Hepatocyte (in vitro differentiated cells): Measurements from ENCODE around the gene MTCH2. TPM values are rescaled to one million over a fixed set of nuclear protein-coding genes. Genes with fewer than 3 reads are reported as not detected.
"Not testable (repeated sequence)": the region's sequence is repeated elsewhere in the genome, so short reads cannot be mapped to it uniquely, and the experiment has no call there.

ENCODE experiments used
- DNase-seq: peaks from one replicate; pipeline ENCODE4 v3.0.0-alpha.2; 2016; ENCODE audit warnings: low spot score
- H2AFZ ChIP-seq: fragments of 200-600 bp; sonication (generic); 2 replicates; pipeline ENCODE4 v1.6.0; 2016; ENCODE audit warnings: antibody characterized with exemption, mild to moderate bottlenecking
- H3K27ac ChIP-seq: fragments of 200-600 bp; sonication (generic); 2 replicates; pipeline ENCODE4 v1.5.1; 2016; ENCODE audit warnings: mild to moderate bottlenecking
- H3K27me3 ChIP-seq: fragments of 200-600 bp; sonication (generic); 2 replicates; pipeline ENCODE4 v1.6.1; 2016
- H3K36me3 ChIP-seq: fragments of 200-600 bp; sonication (generic); replicated peaks from 2 replicates; pipeline ENCODE4 v1.5.1; 2016; ENCODE audit warnings: low read depth; ENCODE audit not compliant: insufficient read depth
- H3K4me1 ChIP-seq: fragments of 200-600 bp; sonication (generic); 2 replicates; pipeline ENCODE4 v1.5.1; 2016; ENCODE audit warnings: mild to moderate bottlenecking, moderate library complexity; ENCODE audit not compliant: insufficient read depth
- H3K4me2 ChIP-seq: fragments of 200-600 bp; sonication (generic); 2 replicates; pipeline ENCODE4 v1.6.0; 2016
- H3K4me3 ChIP-seq: fragments of 200-600 bp; sonication (generic); 2 replicates; pipeline ENCODE4 v1.5.1; 2016; ENCODE audit warnings: mild to moderate bottlenecking
- H3K79me2 ChIP-seq: fragments of 200-600 bp; sonication (generic); 2 replicates; pipeline ENCODE4 v1.6.0; 2017; ENCODE audit warnings: mild to moderate bottlenecking
- H3K9me2 ChIP-seq: fragments of 200-600 bp; sonication (generic); replicated peaks from 2 replicates; pipeline ENCODE4 v1.6.0; 2017; ENCODE audit warnings: mild to moderate bottlenecking; ENCODE audit not compliant: insufficient read depth
- H3K9me3 ChIP-seq: fragments of 200-600 bp; sonication (generic); 2 replicates; pipeline ENCODE4 v1.5.1; 2016; ENCODE audit warnings: low read depth, mild to moderate bottlenecking
- H4K20me1 ChIP-seq: fragments of 200-600 bp; sonication (generic); 2 replicates; pipeline ENCODE4 v1.6.0; 2016; ENCODE audit warnings: mild to moderate bottlenecking; ENCODE audit not compliant: insufficient read depth, poor library complexity, severe bottlenecking
- CTCF ChIP-seq: fragments of 200-600 bp; sonication (generic); IDR thresholded peaks from 2 replicates; pipeline ENCODE4 v1.5.1; 2016; ENCODE audit warnings: antibody characterized with exemption, mild to moderate bottlenecking; ENCODE audit not compliant: poor library complexity
- EZH2 ChIP-seq: fragments of 200-600 bp; sonication (generic); IDR thresholded peaks from 2 replicates; pipeline ENCODE4 v1.6.1; 2016; ENCODE audit warnings: antibody characterized with exemption, mild to moderate bottlenecking, borderline replicate concordance
- EZH2phosphoT487 ChIP-seq: fragments of 200-600 bp; sonication (generic); IDR thresholded peaks from one replicate; pipeline ENCODE4 v1.6.1; 2018; ENCODE audit warnings: antibody characterized with exemption, mild to moderate bottlenecking, low read depth, moderate library complexity; ENCODE audit not compliant: unreplicated experiment, severe bottlenecking
- WGBS: methylation state at CpG from one replicate; pipeline ENCODE4 v1.1.6; 2016; ENCODE audit warnings: low lambda C conversion rate; ENCODE audit errors: missing lambda C conversion rate; 5-methylcytosine and 5-hydroxymethylcytosine counted together
- polyA plus RNA-seq: library from polyadenylated mRNA; unstranded; fragments of >200 nt; fragmentation: Nextera tagmentation; extraction: Ambion mirVana; gene quantifications from 2 replicates; pipeline ENCODE4 v1.2.1, GENCODE V29; 2016
- total RNA-seq: library from RNA; depleted of rRNA; stranded (reverse); fragments of >200 nt; gene quantifications from 2 replicates; pipeline ENCODE4 v1.2.3, GENCODE V29; 2014

The MTCH2 gene
- total and polyA plus RNA-seq, 2 experiments from 2014 or later: 96.1 to 171 TPM

- WGBS: 92% methylated on average over 4 of the region's 4 CpGs
- H3K27ac ChIP-seq: peak overlapping the region; percentile 56
- H3K4me1 ChIP-seq: peaks cover 5% of the 10 kb centered on the region
- no peaks in the 10 kb centered on the region for H3K9me2 ChIP-seq
- no peaks in the 10 kb centered on the region for H3K27me3 ChIP-seq
- H3K4me3 ChIP-seq: no peak overlapping the region
- TF ChIP-seq CTCF: no peak
- no peak for TF ChIP-seq EZH2
- no peak for TF ChIP-seq EZH2phosphoT487
- H2AFZ ChIP-seq: no peak overlapping the region
- no peaks in the 10 kb centered on the region for H4K20me1 ChIP-seq
- H3K4me2 ChIP-seq: no peak overlapping the region
- no peak for DNase-seq
- no peaks in the 10 kb centered on the region for H3K9me3 ChIP-seq
- no peaks in the 10 kb centered on the region for H3K36me3 ChIP-seq
- no peaks in the 10 kb centered on the region for H3K79me2 ChIP-seq
Observed at GRCh38 chr11:47688111-47688510, 45.8 kb upstream of the MTCH2 start.

DNA sequence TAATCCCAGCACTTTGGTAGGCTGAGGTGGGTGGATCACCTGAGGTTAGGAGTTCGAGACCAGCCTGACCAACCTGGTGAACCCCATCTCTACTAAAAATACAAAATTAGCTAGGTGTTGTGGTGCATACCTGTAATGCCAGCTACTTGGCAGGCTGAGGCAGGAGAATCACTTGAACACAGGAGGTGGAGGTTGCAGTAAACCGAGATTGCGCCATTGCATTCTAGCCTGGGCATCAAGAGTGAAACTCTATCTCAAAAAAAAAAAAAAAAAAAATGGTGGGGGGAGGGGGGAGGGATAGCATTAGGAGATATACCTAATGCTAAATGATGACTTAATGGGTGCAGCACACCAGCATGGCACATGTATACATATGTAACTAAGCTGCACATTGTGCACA, 44.3 kb upstream of the MTCH2 start:
- H3K4me2 ChIP-seq, H3K27ac ChIP-seq, H3K27me3 ChIP-seq, H3K4me1 ChIP-seq, H3K79me2 ChIP-seq, DNase-seq, H3K36me3 ChIP-seq, H3K9me2 ChIP-seq, H3K9me3 ChIP-seq, H3K4me3 ChIP-seq, H4K20me1 ChIP-seq, H2AFZ ChIP-seq: not testable (repeated sequence)
- 97% methylated on average over 3 of the region's 3 CpGs for WGBS

- Histone ChIP-seq H3K36me3 (no peaks in the 10 kb centered on the region), H3K27me3 (no peaks in the 10 kb centered on the region), H3K79me2 (no peaks in the 10 kb centered on the region), H3K9me2 (no peaks in the 10 kb centered on the region), H3K9me3 (no peaks in the 10 kb centered on the region), H2AFZ (no peak overlapping the region), H3K4me3 (no peak overlapping the region), H3K4me2 (no peak overlapping the region), H3K27ac (no peak overlapping the region), H4K20me1 (no peaks in the 10 kb centered on the region), H3K4me1 (peaks cover 5% of the 10 kb centered on the region)
- DNase-seq: no peak
- 94% methylated on average over 1 of the region's 1 CpG for WGBS
- TF ChIP-seq EZH2: no peak
- TF ChIP-seq CTCF: no peak
- no peak for TF ChIP-seq EZH2phosphoT487
Observed at GRCh38 chr11:47686151-47686550, 43.8 kb upstream of the MTCH2 start.

DNA sequence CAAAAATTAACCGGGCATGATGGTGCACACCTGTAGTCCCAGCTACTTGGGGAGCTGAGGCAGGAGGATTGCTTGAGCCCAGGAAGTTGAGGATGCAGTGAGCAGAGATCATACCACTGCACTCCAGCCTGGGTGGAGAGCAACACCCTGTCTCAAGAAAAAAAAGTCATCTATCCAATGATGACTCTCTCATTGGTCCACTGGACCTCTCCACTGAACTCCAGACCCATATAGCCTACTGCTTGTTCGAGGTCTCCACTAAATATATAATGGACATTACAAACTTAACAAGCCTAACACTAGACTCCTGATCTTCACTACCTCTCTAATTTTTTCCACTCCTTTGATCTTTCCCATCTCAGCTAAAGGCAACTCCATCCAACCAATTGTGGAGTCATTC, 33.5 kb upstream of the MTCH2 start:
- Histone ChIP-seq H3K9me3 (no peaks in the 10 kb centered on the region), H4K20me1 (no peaks in the 10 kb centered on the region), H3K79me2 (no peaks in the 10 kb centered on the region), H3K27ac (no peak overlapping the region), H3K27me3 (no peaks in the 10 kb centered on the region), H3K9me2 (no peaks in the 10 kb centered on the region), H2AFZ (no peak overlapping the region), H3K4me1 (no peaks in the 10 kb centered on the region), H3K4me2 (no peak overlapping the region), H3K4me3 (no peak overlapping the region), H3K36me3 (no peaks in the 10 kb centered on the region)
- DNase-seq: no peak
- TF ChIP-seq CTCF: no peak
- no peak for TF ChIP-seq EZH2
- no peak for TF ChIP-seq EZH2phosphoT487
- 89% methylated on average over 2 of the region's 2 CpGs for WGBS
